Breast epithelium (tissue), 3 donors: ENCODE results near the gene TEAD2.

Source experiments
- POLR2A ChIP-seq: fragments of 450-650 bp; IDR thresholded peaks from one replicate; pipeline ENCODE4 v1.6.1; 2016; ENCODE audit warnings: antibody characterized with exemption, mild to moderate bottlenecking, moderate library complexity
- POLR2AphosphoS5 ChIP-seq, 3 donors: sonication (generic); formaldehyde crosslinking; IDR thresholded peaks; one replicate each; pipeline ENCODE4 v1.6.1; 2017; ENCODE audit warnings: antibody characterized with exemption in 3 of 3
- TF ChIP-seq, protein P1 (sequence below), 3 donors: fragments of 450-650 bp; IDR thresholded peaks; one replicate each; pipeline ENCODE4 v1.5.1; 2016 to 2017; ENCODE audit warnings: antibody characterized with exemption in 3 of 3, mild to moderate bottlenecking in 3 of 3, moderate library complexity in 3 of 3

GRCh38 chr19:49344505-49345423 lies 17.5 kb downstream of the TEAD2 start:
- TF ChIP-seq, protein P1, sequence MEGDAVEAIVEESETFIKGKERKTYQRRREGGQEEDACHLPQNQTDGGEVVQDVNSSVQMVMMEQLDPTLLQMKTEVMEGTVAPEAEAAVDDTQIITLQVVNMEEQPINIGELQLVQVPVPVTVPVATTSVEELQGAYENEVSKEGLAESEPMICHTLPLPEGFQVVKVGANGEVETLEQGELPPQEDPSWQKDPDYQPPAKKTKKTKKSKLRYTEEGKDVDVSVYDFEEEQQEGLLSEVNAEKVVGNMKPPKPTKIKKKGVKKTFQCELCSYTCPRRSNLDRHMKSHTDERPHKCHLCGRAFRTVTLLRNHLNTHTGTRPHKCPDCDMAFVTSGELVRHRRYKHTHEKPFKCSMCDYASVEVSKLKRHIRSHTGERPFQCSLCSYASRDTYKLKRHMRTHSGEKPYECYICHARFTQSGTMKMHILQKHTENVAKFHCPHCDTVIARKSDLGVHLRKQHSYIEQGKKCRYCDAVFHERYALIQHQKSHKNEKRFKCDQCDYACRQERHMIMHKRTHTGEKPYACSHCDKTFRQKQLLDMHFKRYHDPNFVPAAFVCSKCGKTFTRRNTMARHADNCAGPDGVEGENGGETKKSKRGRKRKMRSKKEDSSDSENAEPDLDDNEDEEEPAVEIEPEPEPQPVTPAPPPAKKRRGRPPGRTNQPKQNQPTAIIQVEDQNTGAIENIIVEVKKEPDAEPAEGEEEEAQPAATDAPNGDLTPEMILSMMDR (IDR thresholded peaks at IDR 0.05): no peak
- TF ChIP-seq POLR2A (no peak), POLR2AphosphoS5 (IDR thresholded peaks at IDR 0.05) (no peak)
